Measurements from ENCODE around the gene CALD1. TPM values are rescaled to one million over a fixed set of nuclear protein-coding genes. Genes with fewer than 3 reads are reported as not detected.

The CALD1 gene
- polyA plus RNA-seq, 1 donor from 2014 or later, result 8.0 TPM

DNA sequence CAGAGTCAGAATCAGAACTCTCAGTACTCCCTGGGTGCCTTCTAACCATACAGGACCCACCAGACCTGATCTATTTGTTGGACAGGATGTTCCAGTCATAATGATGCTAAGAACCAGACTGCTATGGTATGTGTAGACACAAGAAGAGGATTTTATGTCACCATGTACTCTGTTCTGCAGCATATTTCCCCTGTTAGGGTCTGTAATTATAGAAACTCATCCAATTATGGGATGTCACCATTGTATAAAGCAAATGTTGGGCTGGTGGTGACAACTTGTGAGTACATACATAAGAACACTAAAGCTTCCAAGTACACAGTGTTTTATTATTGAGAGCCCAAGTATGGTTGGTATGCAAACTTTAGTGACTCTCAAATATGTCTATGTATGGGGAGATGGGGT is 139.8 kb downstream of the CALD1 start:
- no peaks in the 10 kb centered on the region for H4K20me1 ChIP-seq (ENCODE audit: insufficient read depth)
- no peak overlapping the region for H3K27ac ChIP-seq (ENCODE audit: low read length)
- no peaks in the 10 kb centered on the region for H3K9me3 ChIP-seq (ENCODE audit: low read length)
- no peak overlapping the region for H3K4me2 ChIP-seq (ENCODE audit: low read length)
- no peak overlapping the region for H3K9ac ChIP-seq (ENCODE audit: low read length)
- no peaks in the 10 kb centered on the region for H3F3A ChIP-seq (ENCODE audit: insufficient read depth, low read length, poor library complexity, severe bottlenecking)
- H3K27me3 ChIP-seq (ENCODE audit: insufficient read depth, low read depth, low read length), result no peaks in the 10 kb centered on the region
- H3K79me2 ChIP-seq (replicated peaks; ENCODE audit: insufficient read depth, low read length), result no peaks in the 10 kb centered on the region
- no peak overlapping the region for H3K4me3 ChIP-seq (ENCODE audit: low read length)
- no peaks in the 10 kb centered on the region for H3K36me3 ChIP-seq (ENCODE audit: insufficient read depth, low read length)
- no peaks in the 10 kb centered on the region for H3K9me2 ChIP-seq (ENCODE audit: insufficient read depth, low read length)
- TF ChIP-seq, protein P1, sequence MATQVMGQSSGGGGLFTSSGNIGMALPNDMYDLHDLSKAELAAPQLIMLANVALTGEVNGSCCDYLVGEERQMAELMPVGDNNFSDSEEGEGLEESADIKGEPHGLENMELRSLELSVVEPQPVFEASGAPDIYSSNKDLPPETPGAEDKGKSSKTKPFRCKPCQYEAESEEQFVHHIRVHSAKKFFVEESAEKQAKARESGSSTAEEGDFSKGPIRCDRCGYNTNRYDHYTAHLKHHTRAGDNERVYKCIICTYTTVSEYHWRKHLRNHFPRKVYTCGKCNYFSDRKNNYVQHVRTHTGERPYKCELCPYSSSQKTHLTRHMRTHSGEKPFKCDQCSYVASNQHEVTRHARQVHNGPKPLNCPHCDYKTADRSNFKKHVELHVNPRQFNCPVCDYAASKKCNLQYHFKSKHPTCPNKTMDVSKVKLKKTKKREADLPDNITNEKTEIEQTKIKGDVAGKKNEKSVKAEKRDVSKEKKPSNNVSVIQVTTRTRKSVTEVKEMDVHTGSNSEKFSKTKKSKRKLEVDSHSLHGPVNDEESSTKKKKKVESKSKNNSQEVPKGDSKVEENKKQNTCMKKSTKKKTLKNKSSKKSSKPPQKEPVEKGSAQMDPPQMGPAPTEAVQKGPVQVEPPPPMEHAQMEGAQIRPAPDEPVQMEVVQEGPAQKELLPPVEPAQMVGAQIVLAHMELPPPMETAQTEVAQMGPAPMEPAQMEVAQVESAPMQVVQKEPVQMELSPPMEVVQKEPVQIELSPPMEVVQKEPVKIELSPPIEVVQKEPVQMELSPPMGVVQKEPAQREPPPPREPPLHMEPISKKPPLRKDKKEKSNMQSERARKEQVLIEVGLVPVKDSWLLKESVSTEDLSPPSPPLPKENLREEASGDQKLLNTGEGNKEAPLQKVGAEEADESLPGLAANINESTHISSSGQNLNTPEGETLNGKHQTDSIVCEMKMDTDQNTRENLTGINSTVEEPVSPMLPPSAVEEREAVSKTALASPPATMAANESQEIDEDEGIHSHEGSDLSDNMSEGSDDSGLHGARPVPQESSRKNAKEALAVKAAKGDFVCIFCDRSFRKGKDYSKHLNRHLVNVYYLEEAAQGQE (IDR thresholded peaks at IDR 0.05; ENCODE audit: borderline replicate concordance), result no peak
- TF ChIP-seq SMC3 (conservative IDR thresholded peaks at IDR 0.05; ENCODE audit: poor library complexity) (no peak), MXI1 (conservative IDR thresholded peaks at IDR 0.05; ENCODE audit: poor library complexity, severe bottlenecking) (no peak), RAD21 (conservative IDR thresholded peaks at IDR 0.05) (no peak)
- TF ChIP-seq, protein P2, sequence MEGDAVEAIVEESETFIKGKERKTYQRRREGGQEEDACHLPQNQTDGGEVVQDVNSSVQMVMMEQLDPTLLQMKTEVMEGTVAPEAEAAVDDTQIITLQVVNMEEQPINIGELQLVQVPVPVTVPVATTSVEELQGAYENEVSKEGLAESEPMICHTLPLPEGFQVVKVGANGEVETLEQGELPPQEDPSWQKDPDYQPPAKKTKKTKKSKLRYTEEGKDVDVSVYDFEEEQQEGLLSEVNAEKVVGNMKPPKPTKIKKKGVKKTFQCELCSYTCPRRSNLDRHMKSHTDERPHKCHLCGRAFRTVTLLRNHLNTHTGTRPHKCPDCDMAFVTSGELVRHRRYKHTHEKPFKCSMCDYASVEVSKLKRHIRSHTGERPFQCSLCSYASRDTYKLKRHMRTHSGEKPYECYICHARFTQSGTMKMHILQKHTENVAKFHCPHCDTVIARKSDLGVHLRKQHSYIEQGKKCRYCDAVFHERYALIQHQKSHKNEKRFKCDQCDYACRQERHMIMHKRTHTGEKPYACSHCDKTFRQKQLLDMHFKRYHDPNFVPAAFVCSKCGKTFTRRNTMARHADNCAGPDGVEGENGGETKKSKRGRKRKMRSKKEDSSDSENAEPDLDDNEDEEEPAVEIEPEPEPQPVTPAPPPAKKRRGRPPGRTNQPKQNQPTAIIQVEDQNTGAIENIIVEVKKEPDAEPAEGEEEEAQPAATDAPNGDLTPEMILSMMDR (IDR thresholded peaks at IDR 0.05; ENCODE audit: poor library complexity, severe bottlenecking), result no peak
- H2AFZ ChIP-seq (ENCODE audit: low read depth, low read length), result no peak overlapping the region

DNA sequence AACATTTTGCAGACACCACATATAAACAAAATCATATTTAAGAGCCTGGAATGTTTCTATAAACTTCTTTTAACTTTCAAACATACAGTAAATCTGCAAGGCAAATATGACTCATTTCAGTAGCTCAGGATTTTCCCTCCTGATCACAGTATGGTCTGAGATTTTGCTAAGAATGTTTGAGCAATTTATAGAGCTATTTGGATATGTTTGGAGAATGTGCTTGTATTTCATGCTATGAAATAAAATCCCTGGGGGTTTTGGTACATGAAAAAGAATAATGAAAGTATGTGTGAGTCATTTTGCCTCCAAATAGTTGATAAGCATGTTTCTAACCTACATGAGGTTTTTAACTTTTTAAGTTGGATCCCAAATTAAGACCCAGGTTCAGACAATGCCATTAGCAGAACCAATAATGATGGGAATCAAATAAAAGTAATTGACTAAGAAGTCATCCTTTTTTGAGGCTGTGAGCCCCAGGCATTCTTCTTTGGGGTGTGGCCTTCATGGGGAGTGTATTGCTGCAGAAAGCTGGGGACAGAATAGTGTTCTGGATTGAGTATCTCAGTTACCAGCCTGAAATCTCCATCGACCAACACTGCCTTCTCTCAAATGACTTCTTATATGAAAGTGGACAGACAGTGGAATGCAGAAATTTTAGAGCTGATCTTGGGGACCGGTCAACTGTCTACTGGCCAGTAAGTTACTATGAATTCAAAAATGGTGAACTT is 140.8 kb downstream of the CALD1 start:
- Histone ChIP-seq H3K9me2 (ENCODE audit: insufficient read depth, low read length) (no peaks in the 10 kb centered on the region), H2AFZ (ENCODE audit: low read depth, low read length) (no peak overlapping the region), H3K4me2 (ENCODE audit: low read length) (no peak overlapping the region), H3K27ac (ENCODE audit: low read length) (no peak overlapping the region), H4K20me1 (ENCODE audit: insufficient read depth) (no peaks in the 10 kb centered on the region), H3K9me3 (ENCODE audit: low read length) (no peaks in the 10 kb centered on the region), H3K9ac (ENCODE audit: low read length) (no peak overlapping the region), H3F3A (ENCODE audit: insufficient read depth, low read length, poor library complexity, severe bottlenecking) (no peaks in the 10 kb centered on the region), H3K27me3 (ENCODE audit: insufficient read depth, low read depth, low read length) (no peaks in the 10 kb centered on the region), H3K79me2 (replicated peaks; ENCODE audit: insufficient read depth, low read length) (no peaks in the 10 kb centered on the region), H3K36me3 (ENCODE audit: insufficient read depth, low read length) (no peaks in the 10 kb centered on the region), H3K4me3 (ENCODE audit: low read length) (no peak overlapping the region)
- TF ChIP-seq MXI1 (conservative IDR thresholded peaks at IDR 0.05; ENCODE audit: poor library complexity, severe bottlenecking), result no peak
- TF ChIP-seq, protein P2 (IDR thresholded peaks at IDR 0.05; ENCODE audit: poor library complexity, severe bottlenecking), result no peak
- TF ChIP-seq RAD21 (conservative IDR thresholded peaks at IDR 0.05), result no peak
- TF ChIP-seq SMC3 (conservative IDR thresholded peaks at IDR 0.05; ENCODE audit: poor library complexity), result no peak
- TF ChIP-seq, protein P1 (IDR thresholded peaks at IDR 0.05; ENCODE audit: borderline replicate concordance), result no peak
- TF ChIP-seq EP300 (conservative IDR thresholded peaks at IDR 0.05; ENCODE audit: poor library complexity, severe bottlenecking), result no peak
- no peak for TF ChIP-seq EZH2 (IDR thresholded peaks at IDR 0.05; ENCODE audit: borderline replicate concordance, insufficient read depth, low read length, poor library complexity, severe bottlenecking)
- no peak for TF ChIP-seq TAF1 (IDR thresholded peaks at IDR 0.05; ENCODE audit: low read depth)
- TF ChIP-seq POLR2AphosphoS5 (IDR thresholded peaks at IDR 0.05), result no peak
